Measurements from ENCODE around the gene BSG.

GRCh38 chr19:538641-539428 is 33.6 kb upstream of the BSG start:
- TF ChIP-seq CTCF (IDR thresholded peaks at IDR 0.05) (no peak), POLR2A (IDR thresholded peaks at IDR 0.05) (no peak), EP300 (IDR thresholded peaks at IDR 0.05) (no peak)

All from ovary (tissue), 3 donors.